HuH-7 (cell line): ENCODE measurements around the gene LRRC75A.
"Not testable (repeated sequence)": the region's sequence is repeated elsewhere in the genome, so short reads cannot be mapped to it uniquely, and the experiment has no call there.

Experiments
- DNase-seq: peaks from one replicate; pipeline ENCODE4 v3.0.0; 2011; ENCODE audit warnings: low spot score

LRRC75A gene, protein sequence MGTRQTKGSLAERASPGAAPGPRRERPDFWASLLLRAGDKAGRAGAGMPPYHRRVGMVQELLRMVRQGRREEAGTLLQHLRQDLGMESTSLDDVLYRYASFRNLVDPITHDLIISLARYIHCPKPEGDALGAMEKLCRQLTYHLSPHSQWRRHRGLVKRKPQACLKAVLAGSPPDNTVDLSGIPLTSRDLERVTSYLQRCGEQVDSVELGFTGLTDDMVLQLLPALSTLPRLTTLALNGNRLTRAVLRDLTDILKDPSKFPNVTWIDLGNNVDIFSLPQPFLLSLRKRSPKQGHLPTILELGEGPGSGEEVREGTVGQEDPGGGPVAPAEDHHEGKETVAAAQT

DNA sequence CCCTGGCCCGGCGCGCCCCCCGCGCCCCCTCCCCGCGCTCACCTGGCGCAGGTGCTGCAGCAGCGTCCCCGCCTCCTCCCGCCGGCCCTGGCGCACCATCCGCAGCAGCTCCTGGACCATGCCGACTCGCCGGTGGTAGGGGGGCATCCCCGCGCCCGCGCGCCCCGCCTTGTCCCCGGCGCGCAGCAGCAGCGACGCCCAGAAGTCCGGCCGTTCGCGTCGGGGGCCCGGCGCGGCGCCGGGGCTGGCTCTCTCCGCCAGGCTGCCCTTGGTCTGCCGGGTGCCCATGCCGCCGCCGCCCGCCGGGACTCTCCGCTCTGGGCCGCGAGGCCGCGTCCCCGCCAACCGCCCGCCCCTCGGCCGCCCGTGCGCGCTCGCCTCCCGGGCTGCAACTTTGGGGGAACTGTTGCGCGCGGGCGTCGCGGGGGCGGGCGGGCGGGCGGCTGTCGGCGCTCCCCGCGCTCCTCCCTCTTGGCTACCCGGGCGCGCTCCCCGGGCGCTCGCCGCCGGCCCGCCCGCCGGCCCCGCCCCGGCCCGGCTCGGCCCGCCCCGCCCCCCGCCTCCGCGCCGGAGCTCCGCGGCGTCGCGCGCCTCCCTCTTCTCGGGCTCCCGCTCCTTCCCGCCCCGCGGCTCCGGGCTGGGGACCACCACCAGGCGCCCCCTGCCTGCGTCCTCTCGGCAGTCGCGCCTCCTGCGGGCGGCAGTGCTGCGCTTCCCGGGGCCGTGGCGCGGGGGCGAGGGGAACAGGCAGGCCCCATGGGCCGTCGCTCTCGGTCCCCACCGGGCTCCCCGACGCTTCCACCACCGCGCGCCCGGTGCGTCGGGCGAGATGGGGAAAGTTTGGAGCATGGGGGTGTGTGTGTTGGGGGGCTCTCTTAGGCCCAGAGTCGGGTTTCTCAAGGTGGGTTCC, at the start of gene LRRC75A:
TSS of gene LRRC75A (minus strand) at position 491 of the 910 bp plus-strand sequence. CDS start at position 288, 203 bp downstream.
- DNase-seq, result peak; percentile 56

DNA sequence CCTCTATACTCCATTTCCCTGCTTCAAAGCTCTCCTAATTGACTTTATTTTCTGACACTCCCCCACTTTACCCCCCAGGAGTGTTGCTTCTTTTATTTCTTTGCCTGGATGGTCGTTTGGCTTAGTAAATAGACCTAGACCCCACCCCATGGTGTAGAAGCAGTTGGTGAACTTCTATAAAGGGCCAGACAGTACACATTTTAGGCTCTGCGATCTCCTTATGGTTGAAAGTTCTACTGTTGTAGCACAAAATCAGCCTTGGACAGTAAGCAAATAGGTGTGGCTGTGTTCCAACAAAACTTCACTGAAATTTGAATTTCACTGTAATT, 45.1 kb upstream of the LRRC75A start:
- no peak for DNase-seq

DNA sequence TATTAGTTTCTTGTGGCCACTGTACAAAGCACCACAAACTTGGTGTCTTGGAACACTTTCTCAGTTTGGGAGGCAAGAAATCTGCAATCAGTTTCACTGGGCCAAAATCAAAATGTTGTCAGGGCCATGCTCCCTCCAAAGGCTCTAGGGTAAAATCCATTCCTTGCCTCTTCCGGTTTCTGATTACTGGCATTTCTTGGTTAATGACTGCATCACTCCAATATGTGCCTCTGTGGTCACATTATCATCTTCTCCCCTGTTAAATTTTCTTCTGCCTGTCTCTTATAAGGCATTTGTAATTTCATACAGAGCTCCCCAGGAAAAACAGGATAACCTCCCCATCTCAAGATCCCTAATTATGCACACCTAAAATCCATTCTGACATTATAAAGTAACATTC, 42.2 kb upstream of the LRRC75A start:
- no peak for DNase-seq

DNA sequence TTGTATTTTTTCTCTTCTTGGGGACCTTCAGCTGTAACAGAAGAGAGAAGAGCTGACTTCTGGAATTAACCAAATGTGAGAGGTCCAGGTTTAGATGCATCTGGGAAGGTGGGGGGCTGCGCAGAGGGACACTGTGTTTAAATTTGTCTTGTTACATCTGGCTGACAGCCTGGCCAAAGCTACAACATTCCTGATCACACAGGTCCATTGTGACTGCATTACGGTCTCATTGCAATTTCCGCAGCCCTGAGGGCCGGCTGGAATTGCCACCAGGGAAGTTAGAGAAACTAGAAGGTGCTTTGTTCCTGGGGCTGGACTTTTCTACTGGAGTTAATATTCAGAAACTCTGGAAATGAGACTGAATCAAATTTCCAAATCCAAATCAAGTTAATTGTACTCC, 37.9 kb upstream of the LRRC75A start:
- DNase-seq, result no peak

DNA sequence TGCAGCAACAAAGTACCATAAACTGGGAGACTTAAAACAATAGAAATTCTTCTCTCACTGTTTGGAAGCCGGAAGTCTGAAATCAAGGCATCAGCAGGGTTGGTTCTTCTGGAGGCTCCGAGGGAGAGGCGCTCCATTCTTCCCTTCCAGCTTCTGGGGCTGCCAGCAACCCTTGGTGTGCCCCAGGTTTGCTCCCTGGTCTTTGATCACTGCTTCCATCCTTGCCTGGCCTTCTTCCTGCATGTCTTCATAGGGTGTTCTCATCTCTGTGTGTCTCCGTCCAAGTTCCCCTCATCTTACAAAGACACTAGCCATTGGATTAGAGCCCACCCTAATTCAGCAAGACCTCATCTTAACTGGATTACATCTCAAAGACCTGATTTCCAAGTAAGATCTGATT, 35.3 kb upstream of the LRRC75A start:
- DNase-seq, result no peak

DNA sequence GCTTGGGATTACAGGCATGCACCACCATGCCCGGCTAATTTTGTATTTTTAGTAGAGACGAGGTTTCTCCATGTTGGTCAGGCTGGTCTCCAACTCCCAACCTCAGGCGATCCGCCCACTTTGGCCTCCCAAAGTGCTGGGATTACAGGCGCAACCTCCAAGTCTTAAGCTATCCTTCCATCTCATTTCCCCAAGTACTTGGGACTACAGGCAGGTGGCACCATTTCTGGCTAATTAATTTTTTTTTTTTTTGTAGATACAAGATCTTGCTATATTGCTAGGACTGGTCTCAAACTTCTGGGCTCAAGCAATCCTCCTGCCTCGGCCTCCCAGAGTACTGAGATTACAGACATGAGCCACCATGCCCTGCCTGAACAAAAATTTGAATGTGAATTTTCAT, 33.6 kb upstream of the LRRC75A start:
- not testable (repeated sequence) for DNase-seq

DNA sequence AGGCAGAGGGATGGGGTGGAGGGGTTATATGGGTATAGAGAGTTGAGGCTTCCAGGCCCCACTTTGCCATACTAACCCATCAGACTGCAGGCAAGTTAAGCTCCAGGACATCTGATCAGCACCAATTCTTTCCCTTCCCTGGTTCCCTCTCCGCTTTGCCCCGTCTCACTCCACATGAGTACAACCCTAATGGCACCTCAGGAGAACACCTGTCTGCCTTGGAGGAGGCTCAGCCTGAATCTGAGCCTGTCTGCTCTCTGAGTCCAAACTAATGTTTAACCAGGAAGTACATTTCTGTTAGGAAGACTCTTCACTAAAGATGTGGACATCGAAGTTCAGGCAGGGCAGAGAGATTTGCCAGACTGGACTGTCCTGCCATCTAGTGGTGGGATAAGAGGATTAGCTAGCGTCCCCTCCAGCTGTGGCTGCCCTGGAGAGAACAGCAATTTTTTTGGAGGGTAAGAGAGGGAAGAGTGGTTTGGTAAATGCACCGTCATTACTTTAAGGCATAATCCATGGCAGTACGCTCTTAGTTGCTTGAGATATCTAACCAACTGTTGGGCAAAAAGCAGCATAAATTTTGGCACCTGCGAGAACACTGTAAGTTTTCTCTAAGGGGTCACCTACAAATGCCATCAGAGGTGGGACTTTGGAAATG, 29.2 kb upstream of the LRRC75A start:
- peak; percentile 71 for DNase-seq

DNA sequence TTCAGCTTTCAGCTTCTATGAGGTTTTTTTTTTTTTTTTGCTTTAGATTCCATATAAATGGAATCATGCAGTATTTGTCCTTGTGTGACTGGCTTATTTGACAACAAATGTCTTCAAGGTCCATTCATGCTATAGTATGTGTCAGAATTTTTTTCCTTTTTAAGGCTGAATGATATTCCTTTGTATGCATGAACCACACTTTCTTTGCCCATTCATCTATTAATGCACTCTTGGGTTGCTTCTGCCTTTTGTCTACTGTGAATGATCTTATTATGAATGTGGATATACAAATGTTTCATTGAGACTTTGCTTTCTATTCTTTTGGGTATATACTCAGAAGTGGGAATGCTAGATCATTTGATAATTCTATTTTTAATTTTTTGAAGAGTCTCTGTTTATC, 27.0 kb upstream of the LRRC75A start:
- DNase-seq, result no peak

DNA sequence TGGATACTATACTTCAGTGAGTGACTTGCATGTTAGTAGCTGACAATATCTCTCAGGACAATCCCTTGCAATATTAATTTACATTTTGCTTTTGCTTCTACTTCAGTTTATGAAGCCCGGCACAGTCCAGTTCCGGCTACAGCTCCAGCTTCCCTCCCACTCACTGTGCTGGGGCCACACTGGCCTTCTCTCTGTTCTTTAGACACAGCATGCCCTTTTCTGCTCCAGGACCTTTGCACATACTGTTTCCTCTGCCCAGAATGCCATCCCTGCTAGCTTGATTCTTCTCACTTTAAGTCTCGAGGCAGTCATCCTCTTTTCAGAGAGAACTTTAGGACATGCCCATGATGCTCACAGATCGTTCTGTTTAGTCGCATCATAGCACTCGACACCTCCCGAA, 25.5 kb upstream of the LRRC75A start:
- DNase-seq, result no peak

DNA sequence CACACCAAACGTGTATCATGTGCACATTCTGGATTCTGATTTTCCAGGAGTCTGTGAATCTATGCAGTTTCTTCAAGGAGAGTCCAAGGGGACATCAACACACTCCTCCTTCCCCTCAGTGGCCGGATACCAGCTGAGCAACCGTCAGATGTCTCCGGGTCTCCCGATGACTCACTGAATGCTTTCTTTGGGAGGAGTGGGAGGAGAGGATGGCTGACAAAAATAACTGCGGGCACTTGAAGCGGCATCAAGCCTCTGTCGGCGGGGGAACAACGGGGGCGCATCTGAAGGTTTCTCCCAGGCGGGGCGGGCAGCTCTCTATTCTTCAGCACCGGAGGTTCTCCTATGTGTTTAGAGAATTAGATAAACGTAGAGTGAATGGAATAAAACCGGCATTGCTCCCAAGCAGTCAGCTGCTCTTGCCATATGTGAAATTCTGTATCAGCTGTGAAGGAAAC, 24.6 kb upstream of the LRRC75A start:
- no peak for DNase-seq

DNA sequence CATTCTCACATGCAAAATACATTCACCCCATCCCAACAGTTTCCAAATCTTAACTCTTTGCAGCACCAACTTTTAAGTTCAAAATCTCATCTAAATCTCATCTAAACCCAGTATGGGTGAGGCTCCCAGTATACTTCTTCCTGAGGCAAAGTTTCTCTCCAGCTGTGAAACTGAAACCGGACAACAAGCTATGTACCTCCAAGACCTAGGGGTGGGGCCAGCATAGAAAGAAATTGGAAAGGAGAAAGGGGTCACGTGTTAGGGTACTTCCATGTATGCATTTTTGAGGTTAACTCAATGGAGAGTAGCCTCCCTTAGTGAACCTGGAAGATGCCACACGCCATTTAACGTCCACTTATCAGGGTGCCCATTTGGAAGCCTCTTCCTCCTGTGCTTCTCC, 23.9 kb upstream of the LRRC75A start:
- no peak for DNase-seq

DNA sequence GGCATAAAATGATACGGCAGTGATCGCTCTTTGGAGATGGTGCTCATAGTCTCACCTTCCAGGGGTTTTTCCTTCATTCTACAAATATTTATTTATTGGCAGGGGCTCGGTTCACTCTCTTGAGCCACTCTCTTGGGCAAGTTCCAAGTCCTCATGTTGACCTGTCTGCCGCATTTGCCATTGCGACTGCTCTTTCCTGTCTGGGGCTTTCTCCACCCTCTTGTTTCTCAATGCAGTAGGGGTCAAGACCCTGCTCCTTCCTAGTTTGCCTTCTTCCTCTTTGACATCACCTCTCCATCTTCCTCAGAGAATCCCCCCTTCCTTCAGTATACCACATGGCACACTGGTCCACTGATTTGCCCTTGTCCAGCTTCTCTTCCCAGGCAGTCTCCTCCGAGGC, 21.9 kb upstream of the LRRC75A start:
- no peak for DNase-seq

DNA sequence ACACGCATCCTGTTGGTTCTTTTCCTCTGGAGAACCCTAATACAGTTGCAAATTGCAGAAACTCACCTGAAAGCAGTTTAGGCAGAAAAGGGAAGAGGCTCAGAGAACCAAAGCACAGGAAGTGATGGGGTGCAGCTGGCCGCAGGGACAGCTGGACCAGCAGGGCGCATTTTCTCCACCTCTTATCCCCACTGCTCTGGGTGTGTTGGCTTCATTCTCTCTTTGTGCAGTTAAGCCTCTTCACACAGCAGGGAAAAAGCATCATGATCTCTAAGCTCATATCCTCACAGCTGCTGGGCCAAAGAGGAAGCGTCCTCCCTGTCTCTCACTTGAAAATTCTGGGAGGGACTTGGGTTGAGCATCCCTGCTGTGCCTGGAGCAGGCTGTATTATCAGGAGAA, 20.0 kb upstream of the LRRC75A start:
- DNase-seq, result no peak

DNA sequence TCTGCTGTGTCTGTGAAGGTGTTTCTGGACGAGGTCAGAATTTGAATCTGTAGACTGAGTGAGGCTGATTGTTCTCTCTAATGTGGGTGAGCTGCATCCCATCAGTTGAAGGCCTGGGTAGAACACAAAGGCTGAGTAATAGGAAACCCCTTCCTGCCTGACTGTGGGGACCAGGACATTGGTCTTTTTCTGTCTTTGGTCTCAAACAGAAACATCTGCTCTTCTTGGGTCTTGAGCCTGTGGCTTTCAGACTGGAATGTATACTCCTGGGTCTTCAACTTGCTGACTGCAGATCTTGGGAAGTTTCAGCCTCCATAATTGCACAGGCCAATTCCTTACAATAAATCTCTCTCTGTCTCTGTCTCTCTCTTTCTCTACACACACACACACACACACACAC, 19.6 kb upstream of the LRRC75A start:
- DNase-seq, result no peak

DNA sequence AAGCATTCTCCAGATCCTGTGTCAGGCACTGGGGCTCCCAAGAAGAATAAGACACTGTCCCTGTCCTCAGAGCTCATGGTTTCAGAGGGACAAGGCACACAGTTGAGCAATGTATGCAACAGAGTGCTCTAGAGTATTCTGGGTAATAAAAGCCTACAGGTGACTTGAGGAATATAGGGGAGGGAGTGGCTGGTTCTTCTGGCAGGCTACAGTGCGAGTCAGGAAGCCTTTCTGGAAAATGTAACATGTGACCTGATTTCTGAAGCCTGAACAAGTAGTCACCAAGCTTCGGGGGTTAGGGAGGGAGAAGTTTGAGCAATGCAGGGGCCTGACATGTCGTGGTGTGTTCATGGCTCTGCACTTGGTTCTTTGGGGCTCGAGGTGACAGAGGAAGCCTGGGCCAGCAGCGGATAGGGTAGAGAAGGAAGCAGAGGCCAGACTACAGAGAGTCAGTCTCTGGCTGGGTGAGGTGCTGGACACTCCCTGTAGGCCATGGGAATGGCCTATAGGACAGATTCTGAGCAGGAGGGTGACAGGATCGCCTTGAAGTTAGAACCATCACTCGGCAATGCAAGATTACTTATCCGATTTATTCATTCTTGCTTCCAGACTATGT, 16.0 kb upstream of the LRRC75A start:
- DNase-seq, result no peak

DNA sequence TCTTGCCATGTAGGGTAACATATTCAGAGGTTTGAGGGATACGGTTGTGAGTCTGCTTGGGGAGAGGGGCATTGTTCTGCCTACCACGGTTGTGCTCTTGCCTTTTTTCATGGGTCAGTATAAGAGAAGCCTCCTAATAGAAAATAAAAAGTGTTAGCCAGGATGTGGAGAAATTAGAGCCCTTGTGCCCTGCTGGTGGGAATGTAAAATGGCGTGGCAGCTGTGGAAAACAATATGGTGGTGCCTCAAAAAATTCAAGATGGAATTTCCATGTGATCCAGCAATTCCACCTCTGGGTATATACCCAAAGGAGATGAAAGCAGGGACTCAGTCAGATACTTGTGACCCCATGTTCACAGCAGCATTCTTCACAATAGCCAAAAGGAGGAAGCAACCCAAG, 14.2 kb upstream of the LRRC75A start:
- DNase-seq, result no peak

DNA sequence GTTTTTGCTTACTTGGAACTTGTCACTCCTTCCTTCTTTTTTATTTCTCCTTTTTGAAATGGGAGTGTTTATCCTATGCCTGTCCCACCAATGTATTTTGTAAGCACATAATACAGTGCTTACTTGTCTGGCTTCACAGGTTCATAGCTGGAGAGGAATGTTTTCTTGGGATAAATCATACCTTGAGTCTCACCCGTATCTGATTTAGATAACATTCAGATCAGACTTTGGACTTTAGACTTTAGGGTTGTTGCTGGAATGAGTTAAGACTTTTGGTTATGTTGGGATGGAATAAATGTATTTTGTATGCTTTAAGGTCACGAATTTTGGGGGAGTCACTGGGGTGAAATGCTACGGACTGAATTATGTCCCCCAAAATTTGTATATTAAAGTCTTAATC, 13.0 kb upstream of the LRRC75A start:
- no peak for DNase-seq

DNA sequence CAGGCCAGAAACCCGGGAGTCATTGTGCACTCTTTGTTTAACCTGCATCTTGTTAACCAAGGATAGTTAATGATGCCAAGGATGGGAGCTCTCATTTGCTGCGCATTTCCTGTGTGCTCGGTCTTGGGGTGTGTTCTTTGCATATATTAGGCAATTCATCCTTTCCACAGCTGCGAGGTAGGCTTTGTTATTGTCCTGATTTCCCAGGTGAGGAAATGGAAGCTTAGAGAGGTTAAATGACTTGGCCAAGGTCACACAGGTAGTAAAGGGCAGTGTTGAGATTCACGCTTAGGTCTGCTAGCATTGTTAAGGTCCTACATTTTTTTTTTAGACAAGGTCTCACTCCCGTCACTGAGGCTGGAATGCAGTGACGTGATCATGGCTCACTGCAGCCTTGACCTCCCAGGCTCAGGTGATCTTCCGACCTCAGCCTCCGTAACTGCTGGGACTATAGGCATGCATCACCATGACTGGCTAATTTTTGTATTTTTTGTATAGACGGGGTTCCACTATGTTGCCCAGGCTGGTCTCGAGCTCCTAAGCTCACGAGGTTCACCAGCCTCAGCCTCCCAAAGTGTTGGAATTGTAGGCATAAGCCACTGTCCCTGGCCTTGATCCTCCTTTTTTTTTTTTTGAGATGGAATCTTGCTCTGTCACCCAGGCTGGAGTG, 5.0 kb upstream of the LRRC75A start:
- DNase-seq, result no peak

DNA sequence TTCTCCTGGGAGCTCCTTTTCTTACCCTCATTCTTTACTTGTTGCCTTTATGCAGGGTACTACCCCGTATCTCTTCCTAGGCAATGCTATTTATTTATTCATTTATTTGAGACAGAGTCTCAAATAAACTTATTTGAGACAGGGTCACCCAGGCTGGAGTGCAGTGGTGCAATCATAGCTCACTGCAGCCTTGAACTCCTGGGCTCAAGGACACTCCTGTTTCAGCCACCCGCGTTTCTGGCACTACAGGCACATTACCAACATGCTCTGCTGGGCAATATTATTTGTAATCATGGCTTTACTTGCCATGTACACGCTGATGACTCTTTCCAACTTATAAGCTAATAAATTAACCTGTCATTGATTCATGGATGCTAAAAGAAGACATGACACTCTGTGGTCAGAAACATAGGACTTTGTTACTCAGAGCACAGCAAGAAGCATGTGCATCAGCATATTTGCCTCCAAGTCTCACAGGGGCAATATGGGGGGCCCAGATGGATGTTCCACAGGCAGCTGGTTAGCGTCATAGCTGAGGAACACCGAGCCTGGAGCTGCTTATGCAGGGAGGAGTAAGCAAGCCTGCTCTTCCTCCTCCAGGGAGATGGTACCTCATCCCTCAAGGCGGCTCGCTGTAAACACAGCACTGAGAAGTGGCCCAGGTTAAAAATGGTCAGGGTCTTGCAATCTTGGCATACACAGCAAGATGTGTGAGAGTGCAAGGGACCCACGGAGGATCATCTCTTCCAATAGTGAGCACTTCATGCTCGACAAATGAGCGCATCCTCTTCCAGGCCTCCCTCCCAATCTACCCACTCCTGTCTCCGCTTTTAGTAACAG, 4.2 kb upstream of the LRRC75A start:
- DNase-seq, result no peak

DNA sequence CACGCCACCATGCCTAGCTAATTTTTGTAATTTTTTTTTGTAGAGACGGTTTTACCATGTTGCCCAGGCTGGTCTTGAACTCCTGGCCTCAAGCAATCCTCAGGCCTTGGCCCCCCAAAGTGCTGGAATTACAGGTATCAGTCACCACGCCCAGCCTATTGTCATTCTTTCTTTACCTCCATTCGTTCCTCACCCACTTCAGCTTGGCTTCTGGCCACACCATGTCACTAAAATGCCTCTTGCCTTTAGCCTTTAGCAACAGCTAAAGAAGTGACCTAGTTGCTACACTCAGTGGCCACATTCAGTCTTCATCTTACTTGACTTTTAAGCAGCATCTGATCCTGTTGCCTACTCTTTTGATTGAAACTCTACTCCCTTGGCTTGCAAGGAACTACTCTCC, 3.6 kb upstream of the LRRC75A start:
- DNase-seq, result no peak

DNA sequence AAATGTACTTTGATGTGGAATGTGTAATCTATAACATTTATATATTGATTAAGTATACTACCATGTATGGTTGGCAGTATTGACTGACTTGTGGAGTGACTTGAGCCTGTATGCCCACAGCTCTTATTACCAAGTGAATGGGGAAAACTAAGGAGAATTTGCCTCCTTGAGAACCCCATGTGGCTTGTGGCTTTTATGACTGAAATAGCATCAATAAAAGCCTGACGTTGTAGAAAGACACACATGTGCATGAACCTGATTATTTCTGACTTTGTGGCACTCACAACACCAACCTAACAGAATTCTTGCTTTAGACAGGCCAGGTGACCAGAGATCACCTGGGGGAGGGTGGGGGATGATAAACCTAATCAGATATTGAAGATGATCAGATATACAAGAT, 2.1 kb upstream of the LRRC75A start:
- DNase-seq, result no peak
